Chondrocyte (in vitro differentiated cells): ENCODE results near the gene SIM2. TPM values are rescaled to one million over a fixed set of nuclear protein-coding genes. Genes with fewer than 3 reads are reported as not detected.

Source experiments
- DNase-seq: peaks from one replicate; pipeline ENCODE4 v3.0.0; 2021; ENCODE audit warnings: mixed read lengths, low spot score
- H3K27ac Mint-ChIP-seq: one replicate; pipeline ENCODE4 v1.8.0; 2021; ENCODE audit warnings: mild to moderate bottlenecking, moderate library complexity, mixed read lengths; ENCODE audit not compliant: unreplicated experiment
- H3K27me3 Mint-ChIP-seq: 2 replicates; pipeline ENCODE4 v1.8.0; 2021; ENCODE audit warnings: low read depth, mixed read lengths
- H3K36me3 Mint-ChIP-seq: 2 replicates; pipeline ENCODE4 v1.8.0; 2021; ENCODE audit warnings: low read depth, mixed read lengths
- H3K4me1 Mint-ChIP-seq: 2 replicates; pipeline ENCODE4 v1.8.0; 2021; ENCODE audit warnings: low read depth, mild to moderate bottlenecking, mixed read lengths
- H3K4me3 Mint-ChIP-seq: one replicate; pipeline ENCODE4 v1.8.0; 2021; ENCODE audit warnings: mild to moderate bottlenecking, moderate library complexity, mixed read lengths; ENCODE audit not compliant: unreplicated experiment
- H3K9me3 Mint-ChIP-seq: 2 replicates; pipeline ENCODE4 v1.8.0; 2021; ENCODE audit warnings: low read depth, mixed read lengths
- total RNA-seq: library from RNA; stranded (reverse); gene quantifications from 3 replicates; pipeline ENCODE4 v1.2.1, GENCODE V29; 2021
- TF ChIP-seq, protein P1 (sequence below): fragments of 200-600 bp; sonication (generic); IDR thresholded peaks from 2 replicates; pipeline ENCODE4 v1.5.0; 2021; ENCODE audit warnings: antibody characterized with exemption, mild to moderate bottlenecking, moderate library complexity

SIM2 gene
- total RNA-seq, 1 donor from 2014 or later: 0.60 TPM

DNA sequence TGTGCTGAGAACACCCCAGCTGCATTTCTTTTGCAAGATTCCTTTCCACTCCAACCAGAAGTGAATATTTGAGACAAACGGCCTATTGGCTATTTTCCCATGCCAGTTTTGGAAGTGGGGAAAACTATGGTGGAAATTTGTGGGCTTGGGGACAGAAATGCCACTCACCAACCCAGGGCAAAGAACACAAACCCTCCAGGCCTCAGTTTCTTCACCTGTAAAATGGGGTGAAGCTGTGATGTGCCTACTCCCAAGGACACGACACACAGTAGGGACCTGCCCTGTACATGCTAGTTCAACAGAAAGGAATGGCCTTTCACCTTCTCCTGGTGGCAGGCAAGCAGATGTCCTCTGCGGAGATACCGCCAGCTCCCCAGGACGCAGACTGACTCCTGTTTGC, 46.5 kb downstream of the SIM2 start:
- Mint-ChIP-seq H3K4me1 (peaks cover 23% of the 10 kb centered on the region), H3K9me3 (no peaks in the 10 kb centered on the region), H3K4me3 (no peak overlapping the region), H3K27ac (no peak overlapping the region), H3K27me3 (no peaks in the 10 kb centered on the region), H3K36me3 (no peaks in the 10 kb centered on the region)
- DNase-seq: no peak
- TF ChIP-seq, protein P1, sequence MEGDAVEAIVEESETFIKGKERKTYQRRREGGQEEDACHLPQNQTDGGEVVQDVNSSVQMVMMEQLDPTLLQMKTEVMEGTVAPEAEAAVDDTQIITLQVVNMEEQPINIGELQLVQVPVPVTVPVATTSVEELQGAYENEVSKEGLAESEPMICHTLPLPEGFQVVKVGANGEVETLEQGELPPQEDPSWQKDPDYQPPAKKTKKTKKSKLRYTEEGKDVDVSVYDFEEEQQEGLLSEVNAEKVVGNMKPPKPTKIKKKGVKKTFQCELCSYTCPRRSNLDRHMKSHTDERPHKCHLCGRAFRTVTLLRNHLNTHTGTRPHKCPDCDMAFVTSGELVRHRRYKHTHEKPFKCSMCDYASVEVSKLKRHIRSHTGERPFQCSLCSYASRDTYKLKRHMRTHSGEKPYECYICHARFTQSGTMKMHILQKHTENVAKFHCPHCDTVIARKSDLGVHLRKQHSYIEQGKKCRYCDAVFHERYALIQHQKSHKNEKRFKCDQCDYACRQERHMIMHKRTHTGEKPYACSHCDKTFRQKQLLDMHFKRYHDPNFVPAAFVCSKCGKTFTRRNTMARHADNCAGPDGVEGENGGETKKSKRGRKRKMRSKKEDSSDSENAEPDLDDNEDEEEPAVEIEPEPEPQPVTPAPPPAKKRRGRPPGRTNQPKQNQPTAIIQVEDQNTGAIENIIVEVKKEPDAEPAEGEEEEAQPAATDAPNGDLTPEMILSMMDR: no peak

DNA sequence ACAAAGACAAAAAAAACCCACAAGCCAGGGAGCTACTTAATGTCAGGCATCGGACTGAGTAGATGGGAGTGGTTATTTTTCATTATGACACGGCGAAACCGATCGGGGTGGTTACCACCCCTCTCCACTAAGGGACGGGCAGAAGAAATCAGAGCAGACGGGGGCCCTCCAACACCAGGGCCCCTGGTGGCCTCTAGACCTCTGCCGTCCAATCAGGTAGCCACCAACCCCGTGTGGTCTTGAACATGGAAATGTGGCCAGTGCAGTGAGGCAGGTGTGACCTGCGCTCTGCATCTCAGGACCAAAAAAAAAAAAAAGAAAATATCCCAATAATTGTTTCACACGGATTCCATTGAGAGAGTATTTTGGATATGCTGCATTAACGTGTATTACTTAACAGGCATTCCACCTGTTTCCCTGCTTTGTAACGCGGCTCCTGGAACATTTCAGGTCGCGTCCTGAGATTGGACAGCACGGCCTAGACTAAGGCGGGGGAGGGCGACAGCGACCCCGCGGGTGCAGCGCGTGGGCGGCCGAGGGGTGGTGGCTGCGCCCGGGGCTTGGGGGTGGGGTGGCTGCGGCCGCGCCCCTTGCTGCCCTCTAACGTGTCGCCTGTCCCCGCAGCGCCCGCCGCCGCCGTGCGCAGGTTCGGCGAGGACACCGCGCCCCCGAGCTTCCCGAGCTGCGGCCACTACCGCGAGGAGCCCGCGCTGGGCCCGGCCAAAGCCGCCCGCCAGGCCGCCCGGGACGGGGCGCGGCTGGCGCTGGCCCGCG, 48.3 kb downstream of the SIM2 start:
- H3K27me3 Mint-ChIP-seq: no peaks in the 10 kb centered on the region
- DNase-seq: no peak

DNA sequence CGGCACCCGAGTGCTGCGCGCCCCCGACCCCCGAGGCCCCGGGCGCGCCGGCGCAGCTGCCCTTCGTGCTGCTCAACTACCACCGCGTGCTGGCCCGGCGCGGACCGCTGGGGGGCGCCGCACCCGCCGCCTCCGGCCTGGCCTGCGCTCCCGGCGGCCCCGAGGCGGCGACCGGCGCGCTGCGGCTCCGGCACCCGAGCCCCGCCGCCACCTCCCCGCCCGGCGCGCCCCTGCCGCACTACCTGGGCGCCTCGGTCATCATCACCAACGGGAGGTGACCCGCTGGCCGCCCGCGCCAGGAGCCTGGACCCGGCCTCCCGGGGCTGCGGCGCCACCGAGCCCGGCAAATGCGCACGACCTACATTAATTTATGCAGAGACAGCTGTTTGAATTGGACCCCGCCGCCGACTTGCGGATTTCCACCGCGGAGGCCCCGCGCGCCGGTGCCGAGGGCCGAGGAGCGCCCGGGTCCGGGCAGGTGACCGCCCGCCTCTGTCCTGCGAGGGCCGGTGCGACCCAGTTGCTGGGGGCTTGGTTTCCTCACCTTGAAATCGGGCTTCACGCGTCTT, 49.0 kb downstream of the SIM2 start:
- Mint-ChIP-seq H3K27ac (no peak overlapping the region), H3K4me3 (peak overlapping the region; percentile 56), H3K9me3 (no peaks in the 10 kb centered on the region), H3K36me3 (no peaks in the 10 kb centered on the region), H3K27me3 (no peaks in the 10 kb centered on the region), H3K4me1 (peaks cover 44% of the 10 kb centered on the region)
- DNase-seq: no peak
- TF ChIP-seq, protein P1: peak; percentile 34

More for the DNA sequence above, 48.3 kb downstream of the SIM2 start:
- no peaks in the 10 kb centered on the region for H3K9me3 Mint-ChIP-seq
- H3K36me3 Mint-ChIP-seq: no peaks in the 10 kb centered on the region
- H3K27ac Mint-ChIP-seq: no peak overlapping the region
- H3K4me3 Mint-ChIP-seq: peak overlapping the region; percentile 67
- H3K4me1 Mint-ChIP-seq: peaks cover 38% of the 10 kb centered on the region
- TF ChIP-seq, protein P1: peak; percentile 15

DNA sequence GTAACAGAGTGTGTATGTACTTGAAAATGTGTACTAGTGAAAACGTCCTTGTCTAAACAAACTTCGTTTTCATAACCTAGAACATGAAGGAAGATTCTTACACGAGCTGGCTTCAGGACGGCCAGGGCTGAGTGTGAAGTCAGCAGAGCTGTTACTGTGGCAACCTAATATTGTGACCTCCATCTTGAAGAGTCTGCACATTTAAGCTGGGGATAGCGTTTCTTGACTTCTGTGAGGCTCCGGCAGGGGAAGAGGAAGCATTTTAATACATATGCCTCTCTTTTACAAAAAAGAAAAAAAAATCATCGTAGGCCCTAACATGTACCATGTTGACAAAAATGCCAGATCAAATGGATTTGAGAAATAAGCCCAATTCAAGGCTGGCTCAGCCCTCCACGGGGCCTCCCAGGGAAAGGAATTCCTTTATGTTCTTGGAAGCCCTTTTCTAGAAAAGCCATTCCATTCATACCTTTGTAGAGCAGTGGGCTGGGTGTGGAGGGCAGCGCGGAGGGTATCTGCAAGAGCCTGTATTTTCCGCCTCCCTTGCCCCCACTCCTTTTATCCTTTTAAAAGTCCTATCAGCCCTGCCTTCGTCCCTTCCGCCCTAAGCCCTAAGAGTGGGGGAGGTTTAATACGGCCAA, 51.1 kb downstream of the SIM2 start:
- no peak overlapping the region for H3K4me3 Mint-ChIP-seq
- peak overlapping the region; percentile 92 for H3K27ac Mint-ChIP-seq
- no peaks in the 10 kb centered on the region for H3K36me3 Mint-ChIP-seq
- no peak for DNase-seq
- peaks cover 60% of the 10 kb centered on the region for H3K4me1 Mint-ChIP-seq
- no peaks in the 10 kb centered on the region for H3K9me3 Mint-ChIP-seq
- TF ChIP-seq, protein P1: no peak
- no peaks in the 10 kb centered on the region for H3K27me3 Mint-ChIP-seq

DNA sequence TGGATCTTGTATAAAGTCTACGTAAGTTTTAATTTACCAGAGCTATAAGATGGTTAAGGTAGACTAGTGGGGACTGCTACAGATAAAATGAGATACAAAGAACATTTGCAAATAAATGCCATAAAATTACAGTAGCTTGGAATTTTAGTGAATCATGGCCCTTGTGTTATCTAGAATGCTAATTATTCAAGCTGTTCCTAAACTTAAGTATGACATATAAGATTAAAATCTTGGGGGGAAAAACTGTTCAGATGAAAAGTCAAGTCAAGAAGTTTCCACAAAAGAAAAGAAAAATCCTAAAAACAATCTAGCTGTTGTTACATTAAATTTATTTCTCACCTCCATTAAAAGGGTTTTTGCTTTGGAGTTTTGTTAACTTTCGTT, 51.7 kb downstream of the SIM2 start:
- peak overlapping the region; percentile 92 for H3K27ac Mint-ChIP-seq
- DNase-seq: no peak
- H3K9me3 Mint-ChIP-seq: no peaks in the 10 kb centered on the region
- no peaks in the 10 kb centered on the region for H3K27me3 Mint-ChIP-seq
- peaks cover 60% of the 10 kb centered on the region for H3K4me1 Mint-ChIP-seq
- TF ChIP-seq, protein P1: no peak
- peaks cover 2% of the 10 kb centered on the region for H3K36me3 Mint-ChIP-seq
- H3K4me3 Mint-ChIP-seq: no peak overlapping the region
